ENCODE results near the gene RIMS3. TPM values are rescaled to one million over a fixed set of nuclear protein-coding genes. Genes with fewer than 3 reads are reported as not detected.
A peak's percentile ranks its signal among the peaks of the same experiment; 100 is the strongest.

Gene RIMS3
- total RNA-seq, 1 donor, result 6.2 TPM

DNA sequence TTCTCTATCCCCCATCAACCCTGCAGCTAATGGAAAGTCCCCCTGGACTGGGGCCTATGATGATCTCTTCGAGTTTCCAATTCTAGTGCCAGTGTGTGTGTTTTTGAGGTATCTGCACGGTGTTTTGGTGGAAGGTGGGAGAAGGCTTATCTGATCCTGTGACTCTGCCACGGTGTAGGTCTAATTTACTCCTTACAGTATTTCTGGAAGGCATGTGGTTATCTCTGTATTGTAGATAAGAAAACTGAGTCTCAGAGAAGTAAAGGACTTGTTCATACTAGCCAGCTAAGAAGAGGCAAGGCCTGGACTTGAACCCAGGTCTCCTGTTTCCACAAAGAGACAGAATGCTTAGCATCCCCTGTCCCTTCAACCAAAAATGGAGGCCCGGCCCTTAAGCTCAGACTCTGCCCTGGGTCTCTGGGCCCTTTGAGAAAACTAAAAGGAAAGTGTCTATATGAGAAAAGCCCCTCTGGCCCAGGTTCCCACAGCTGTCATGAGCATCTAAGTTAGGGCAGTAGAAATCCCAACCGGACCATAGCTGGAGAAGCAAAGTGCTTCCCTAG, 20.3 kb downstream of the RIMS3 start:
- H3K79me2 ChIP-seq (ENCODE audit: insufficient read depth, low read length), result no peaks in the 10 kb centered on the region
- TF ChIP-seq, protein P1, sequence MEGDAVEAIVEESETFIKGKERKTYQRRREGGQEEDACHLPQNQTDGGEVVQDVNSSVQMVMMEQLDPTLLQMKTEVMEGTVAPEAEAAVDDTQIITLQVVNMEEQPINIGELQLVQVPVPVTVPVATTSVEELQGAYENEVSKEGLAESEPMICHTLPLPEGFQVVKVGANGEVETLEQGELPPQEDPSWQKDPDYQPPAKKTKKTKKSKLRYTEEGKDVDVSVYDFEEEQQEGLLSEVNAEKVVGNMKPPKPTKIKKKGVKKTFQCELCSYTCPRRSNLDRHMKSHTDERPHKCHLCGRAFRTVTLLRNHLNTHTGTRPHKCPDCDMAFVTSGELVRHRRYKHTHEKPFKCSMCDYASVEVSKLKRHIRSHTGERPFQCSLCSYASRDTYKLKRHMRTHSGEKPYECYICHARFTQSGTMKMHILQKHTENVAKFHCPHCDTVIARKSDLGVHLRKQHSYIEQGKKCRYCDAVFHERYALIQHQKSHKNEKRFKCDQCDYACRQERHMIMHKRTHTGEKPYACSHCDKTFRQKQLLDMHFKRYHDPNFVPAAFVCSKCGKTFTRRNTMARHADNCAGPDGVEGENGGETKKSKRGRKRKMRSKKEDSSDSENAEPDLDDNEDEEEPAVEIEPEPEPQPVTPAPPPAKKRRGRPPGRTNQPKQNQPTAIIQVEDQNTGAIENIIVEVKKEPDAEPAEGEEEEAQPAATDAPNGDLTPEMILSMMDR (IDR thresholded peaks at IDR 0.05; ENCODE audit: extremely low read depth, low read depth, low read length), result no peak
- H3K27ac ChIP-seq (ENCODE audit: low read depth, low read length), result no peak overlapping the region
- H3K36me3 ChIP-seq (ENCODE audit: insufficient read depth, low read length), result no peaks in the 10 kb centered on the region
- DNase-seq (ENCODE audit: insufficient read length, low spot score, missing footprints), result peak; percentile 11
- H3K4me2 ChIP-seq (ENCODE audit: insufficient read depth, low read length), result no peak overlapping the region
- no peaks in the 10 kb centered on the region for H4K20me1 ChIP-seq (ENCODE audit: insufficient read depth, low read length)
- no peak overlapping the region for H2AFZ ChIP-seq (ENCODE audit: low read length)
- peaks cover 7% of the 10 kb centered on the region for H3K4me1 ChIP-seq (ENCODE audit: insufficient read depth, low read length)
- no peak overlapping the region for H3K4me3 ChIP-seq (ENCODE audit: insufficient read depth, low read length)
- H3K27me3 ChIP-seq (ENCODE audit: insufficient read depth, low read length), result peaks cover 2% of the 10 kb centered on the region
- no peaks in the 10 kb centered on the region for H3K9me3 ChIP-seq (ENCODE audit: low read depth, low read length)

GRCh38 chr1:40641601-40642242, 23.8 kb downstream of the RIMS3 start:
- DNase-seq (ENCODE audit: insufficient read length, low spot score, missing footprints), result peak; percentile 6
- no peak overlapping the region for H2AFZ ChIP-seq (ENCODE audit: low read length)
- TF ChIP-seq, protein P1 (IDR thresholded peaks at IDR 0.05; ENCODE audit: extremely low read depth, low read depth, low read length), result no peak
- peaks cover 2% of the 10 kb centered on the region for H3K27me3 ChIP-seq (ENCODE audit: insufficient read depth, low read length)
- no peak overlapping the region for H3K27ac ChIP-seq (ENCODE audit: low read depth, low read length)
- peaks cover 7% of the 10 kb centered on the region for H3K4me1 ChIP-seq (ENCODE audit: insufficient read depth, low read length)
- H3K36me3 ChIP-seq (ENCODE audit: insufficient read depth, low read length), result no peaks in the 10 kb centered on the region
- H3K9me3 ChIP-seq (ENCODE audit: low read depth, low read length), result no peaks in the 10 kb centered on the region
- H3K4me3 ChIP-seq (ENCODE audit: insufficient read depth, low read length), result no peak overlapping the region
- H3K4me2 ChIP-seq (ENCODE audit: insufficient read depth, low read length), result no peak overlapping the region
- peaks cover 3% of the 10 kb centered on the region for H4K20me1 ChIP-seq (ENCODE audit: insufficient read depth, low read length)
- no peaks in the 10 kb centered on the region for H3K79me2 ChIP-seq (ENCODE audit: insufficient read depth, low read length)

GRCh38 chr1:40640314-40641076, 25.0 kb downstream of the RIMS3 start:
- Histone ChIP-seq H4K20me1 (ENCODE audit: insufficient read depth, low read length) (peaks cover 3% of the 10 kb centered on the region), H3K79me2 (ENCODE audit: insufficient read depth, low read length) (no peaks in the 10 kb centered on the region), H3K4me2 (ENCODE audit: insufficient read depth, low read length) (no peak overlapping the region), H3K27ac (ENCODE audit: low read depth, low read length) (no peak overlapping the region), H2AFZ (ENCODE audit: low read length) (no peak overlapping the region), H3K4me1 (ENCODE audit: insufficient read depth, low read length) (no peaks in the 10 kb centered on the region), H3K4me3 (ENCODE audit: insufficient read depth, low read length) (no peak overlapping the region), H3K27me3 (ENCODE audit: insufficient read depth, low read length) (peaks cover 2% of the 10 kb centered on the region), H3K36me3 (ENCODE audit: insufficient read depth, low read length) (no peaks in the 10 kb centered on the region), H3K9me3 (ENCODE audit: low read depth, low read length) (no peaks in the 10 kb centered on the region)
- TF ChIP-seq, protein P1 (IDR thresholded peaks at IDR 0.05; ENCODE audit: extremely low read depth, low read depth, low read length), result no peak
- DNase-seq (ENCODE audit: insufficient read length, low spot score, missing footprints), result peak; percentile 41
